HL-60 (cell line): ENCODE data around the gene OR12D2.

ENCODE experiments used
- DNase-seq, 2 experiments: peaks; one replicate each; pipeline ENCODE4 v3.0.0-alpha.2; 2010 to 2020; ENCODE audit warnings: low read depth in 1 of 2, low spot score in 1 of 2
- H3K27ac ChIP-seq: fragments of 250-450 bp; sonication (Bioruptor Pico); replicated peaks from 2 replicates; pipeline ENCODE4 v1.5.1; 2020; ENCODE audit warnings: mild to moderate bottlenecking, moderate library complexity
- H3K27me3 ChIP-seq: fragments of 250-450 bp; sonication (Bioruptor Pico); 2 replicates; pipeline ENCODE4 v1.5.1; 2021; ENCODE audit warnings: mild to moderate bottlenecking, moderate library complexity; ENCODE audit not compliant: insufficient read depth, poor library complexity, severe bottlenecking
- H3K4me3 ChIP-seq: replicated peaks from 2 replicates; pipeline ENCODE4 v1.5.1; 2011; ENCODE audit warnings: mild to moderate bottlenecking, control low read depth, low read length; ENCODE audit not compliant: insufficient read depth
- CTCF ChIP-seq: IDR thresholded peaks from one replicate; pipeline ENCODE4 v1.5.1; 2011; ENCODE audit warnings: low read length, control low read depth, inconsistent platforms; ENCODE audit not compliant: insufficient read depth
- GABPA ChIP-seq: IDR thresholded peaks from 2 replicates; pipeline ENCODE4 v1.6.1; 2012; ENCODE audit warnings: low read depth
- POLR2AphosphoS5 ChIP-seq: IDR thresholded peaks from 2 replicates; pipeline ENCODE4 v1.6.1; 2012; ENCODE audit warnings: low read depth
- SPI1 ChIP-seq: IDR thresholded peaks from 2 replicates; pipeline ENCODE4 v1.6.1; 2012; ENCODE audit warnings: low read depth, mild to moderate bottlenecking, borderline replicate concordance
- TF ChIP-seq, protein P1 (sequence below): IDR thresholded peaks from 2 replicates; pipeline ENCODE4 v1.6.1; 2012; ENCODE audit warnings: low read depth; ENCODE audit not compliant: insufficient replicate concordance

The OR12D2 gene

DNA sequence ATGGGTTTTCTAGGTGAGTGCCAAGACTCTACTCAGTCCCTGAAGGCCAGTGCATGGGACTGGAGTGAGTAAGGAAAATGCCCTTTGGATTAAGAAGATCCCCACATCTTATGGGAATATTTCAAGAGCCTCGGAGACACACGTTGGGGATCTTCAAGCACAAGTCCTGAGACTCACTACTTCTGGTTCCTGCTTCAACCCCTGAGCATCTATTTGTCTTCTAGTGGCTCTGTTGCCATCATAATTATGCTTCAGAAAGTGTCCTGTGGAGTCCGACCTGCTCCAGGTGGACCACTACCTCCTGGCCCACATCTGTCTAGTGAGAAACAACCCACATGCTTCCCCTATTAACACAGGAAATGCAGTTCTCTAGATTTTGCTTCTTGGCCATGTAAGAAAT lies 26.7 kb upstream of the OR12D2 start, which contains the start of gene OR5V1:
Gene OR5V1 (minus strand): TSS at position 101 of the 400 bp plus-strand sequence. CDS start 12,670 bp downstream, outside the sequence.
- no peak for DNase-seq
- TF ChIP-seq, protein P1, sequence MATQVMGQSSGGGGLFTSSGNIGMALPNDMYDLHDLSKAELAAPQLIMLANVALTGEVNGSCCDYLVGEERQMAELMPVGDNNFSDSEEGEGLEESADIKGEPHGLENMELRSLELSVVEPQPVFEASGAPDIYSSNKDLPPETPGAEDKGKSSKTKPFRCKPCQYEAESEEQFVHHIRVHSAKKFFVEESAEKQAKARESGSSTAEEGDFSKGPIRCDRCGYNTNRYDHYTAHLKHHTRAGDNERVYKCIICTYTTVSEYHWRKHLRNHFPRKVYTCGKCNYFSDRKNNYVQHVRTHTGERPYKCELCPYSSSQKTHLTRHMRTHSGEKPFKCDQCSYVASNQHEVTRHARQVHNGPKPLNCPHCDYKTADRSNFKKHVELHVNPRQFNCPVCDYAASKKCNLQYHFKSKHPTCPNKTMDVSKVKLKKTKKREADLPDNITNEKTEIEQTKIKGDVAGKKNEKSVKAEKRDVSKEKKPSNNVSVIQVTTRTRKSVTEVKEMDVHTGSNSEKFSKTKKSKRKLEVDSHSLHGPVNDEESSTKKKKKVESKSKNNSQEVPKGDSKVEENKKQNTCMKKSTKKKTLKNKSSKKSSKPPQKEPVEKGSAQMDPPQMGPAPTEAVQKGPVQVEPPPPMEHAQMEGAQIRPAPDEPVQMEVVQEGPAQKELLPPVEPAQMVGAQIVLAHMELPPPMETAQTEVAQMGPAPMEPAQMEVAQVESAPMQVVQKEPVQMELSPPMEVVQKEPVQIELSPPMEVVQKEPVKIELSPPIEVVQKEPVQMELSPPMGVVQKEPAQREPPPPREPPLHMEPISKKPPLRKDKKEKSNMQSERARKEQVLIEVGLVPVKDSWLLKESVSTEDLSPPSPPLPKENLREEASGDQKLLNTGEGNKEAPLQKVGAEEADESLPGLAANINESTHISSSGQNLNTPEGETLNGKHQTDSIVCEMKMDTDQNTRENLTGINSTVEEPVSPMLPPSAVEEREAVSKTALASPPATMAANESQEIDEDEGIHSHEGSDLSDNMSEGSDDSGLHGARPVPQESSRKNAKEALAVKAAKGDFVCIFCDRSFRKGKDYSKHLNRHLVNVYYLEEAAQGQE: no peak
- TF ChIP-seq POLR2AphosphoS5 (no peak), SPI1 (no peak), CTCF (no peak), GABPA (no peak)
- Histone ChIP-seq H3K27ac (no peak within 1 kb of the TSS), H3K4me3 (no peak within 1 kb of the TSS), H3K27me3 (no peaks in the 10 kb centered on the region)

DNA sequence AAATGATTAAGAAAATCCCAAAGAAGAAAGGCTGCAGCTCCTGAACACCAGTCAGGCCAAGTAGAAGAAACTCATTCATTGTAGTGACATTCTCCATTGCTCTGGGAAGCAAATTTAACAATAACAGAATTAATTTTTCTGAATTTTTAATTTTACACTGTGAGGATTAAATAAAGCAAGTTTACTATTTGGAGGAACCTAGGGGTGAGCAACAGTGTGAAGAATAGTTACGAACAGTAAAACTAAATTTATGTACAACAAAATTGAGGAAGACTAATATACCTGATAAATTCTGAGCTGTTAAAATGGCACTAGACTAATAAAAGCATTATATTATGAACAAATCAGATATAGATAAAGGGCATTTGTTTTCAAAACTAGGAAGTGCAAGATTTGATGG lies 20.2 kb upstream of the OR12D2 start, which contains the start of gene OR12D3:
Gene OR12D3 (minus strand): TSS at position 101 of the 400 bp plus-strand sequence. CDS start 4 bp downstream, at position 97.
- no peak within 1 kb of the TSS for H3K27ac ChIP-seq
- no peak within 1 kb of the TSS for H3K4me3 ChIP-seq
- DNase-seq: no peak
- no peaks in the 10 kb centered on the region for H3K27me3 ChIP-seq
- TF ChIP-seq SPI1: no peak
- TF ChIP-seq, protein P1: no peak
- TF ChIP-seq CTCF: no peak
- no peak for TF ChIP-seq POLR2AphosphoS5
- TF ChIP-seq GABPA: no peak

- Histone ChIP-seq H3K27me3 (no peaks in the 10 kb centered on the region), H3K4me3 (no peak overlapping the region), H3K27ac (no peak overlapping the region)
- TF ChIP-seq GABPA: no peak
- no peak for TF ChIP-seq CTCF
- TF ChIP-seq, protein P1: no peak
- no peak for TF ChIP-seq POLR2AphosphoS5
- no peak for TF ChIP-seq SPI1
- DNase-seq: no peak
Measured at GRCh38 chr6:29376003-29376402, 19.4 kb upstream of the OR12D2 start.
